C4-2B (cell line): ENCODE results near the gene ADGRF1.

Source experiments
- CTCF ChIP-seq: fragments of 450-650 bp; conservative IDR thresholded peaks from 2 replicates; pipeline ENCODE4 v1.5.1; 2017; ENCODE audit warnings: mild to moderate bottlenecking
- ZFX ChIP-seq: fragments of 450-650 bp; IDR thresholded peaks from 2 replicates; pipeline ENCODE4 v1.6.1; 2017

- no peak for TF ChIP-seq CTCF
- no peak for TF ChIP-seq ZFX
Observed at GRCh38 chr6:47027315-47027714, 14.8 kb downstream of the ADGRF1 start.
